ENCODE results near the gene FPR2. TPM values are rescaled to one million over a fixed set of nuclear protein-coding genes. Genes with fewer than 3 reads are reported as not detected.

The FPR2 gene
- total and polyA plus RNA-seq, 2 of the 13 experiments (the other 11 are each of a cell fraction or from before 2014, with no cell fraction given) = not detected

DNA sequence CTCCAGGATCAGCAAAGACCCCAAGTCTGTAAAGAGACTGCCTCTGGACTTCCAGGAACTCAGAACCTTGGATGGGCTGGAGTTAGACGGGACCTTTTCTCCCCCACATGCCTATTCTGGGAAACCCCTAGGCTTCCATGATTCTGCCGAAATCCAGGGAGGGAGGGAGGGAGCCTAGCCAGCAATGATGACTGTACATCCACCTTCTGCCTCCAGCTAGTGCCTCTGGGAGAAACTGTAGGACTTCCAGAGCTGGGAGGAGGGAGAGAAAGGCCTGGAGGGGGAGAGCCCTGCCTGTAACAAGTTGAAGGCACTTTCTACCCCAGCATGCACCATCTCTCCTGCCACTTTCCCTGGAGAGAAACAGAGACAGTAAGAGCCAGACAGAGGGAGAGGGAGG, 31.2 kb upstream of the FPR2 start:
- peaks cover 0 to 13% of the 10 kb centered on the region in 2 experiments for H3K27me3 ChIP-seq (ENCODE audit: control insufficient read depth in 1 of 2, insufficient read depth in 2 of 2, low read length in 2 of 2)
- no peaks in the 10 kb centered on the region for H3K79me2 ChIP-seq (ENCODE audit: insufficient read depth, low read length)
- H3K4me3 ChIP-seq (replicated peaks in 1 of 3; ENCODE audit: insufficient read depth in 1 of 3, low read depth in 2 of 3, low read length in 3 of 3) = no peak overlapping the region
- no peak for DNase-seq (ENCODE audit: low spot score)
- no peak for ATAC-seq
- FAIRE-seq = no peak
- BruUV-seq (replicated peaks) = no TSS peak
- WGBS (ENCODE audit: low lambda C conversion rate) = 14% methylated on average over 1 of the region's 2 CpGs
- H3K36me3 ChIP-seq (replicated peaks in 1 of 2; ENCODE audit: control insufficient read depth in 1 of 2, insufficient read depth in 2 of 2, low read length in 2 of 2) = no peaks in the 10 kb centered on the region
- CTCF ChIA-PET (ENCODE audit: low intra/inter-chr PET ratio, low total read pairs) = no interaction called here
- H3K27ac ChIP-seq (ENCODE audit: extremely low read length, insufficient read depth, low read length) = no peak overlapping the region
- H3K9ac ChIP-seq (ENCODE audit: insufficient read depth, low read depth, low read length) = no peak overlapping the region
- in situ Hi-C loops (cut with HindIII; ENCODE audit: extremely low pct_ligation_motif_present, low pct_unique_long_range_greater_than_20kb) = no loop called here
- intact Hi-C loops (cut with micrococcal nuclease; ENCODE audit: unreplicated experiment) = no loop called here
- POLR2A ChIA-PET = no interaction called here
- H3K9me3 ChIP-seq (ENCODE audit: low read length) = no peaks in the 10 kb centered on the region
- no peak overlapping the region for H2AFZ ChIP-seq (ENCODE audit: low read length)
- TF ChIP-seq, protein P1, sequence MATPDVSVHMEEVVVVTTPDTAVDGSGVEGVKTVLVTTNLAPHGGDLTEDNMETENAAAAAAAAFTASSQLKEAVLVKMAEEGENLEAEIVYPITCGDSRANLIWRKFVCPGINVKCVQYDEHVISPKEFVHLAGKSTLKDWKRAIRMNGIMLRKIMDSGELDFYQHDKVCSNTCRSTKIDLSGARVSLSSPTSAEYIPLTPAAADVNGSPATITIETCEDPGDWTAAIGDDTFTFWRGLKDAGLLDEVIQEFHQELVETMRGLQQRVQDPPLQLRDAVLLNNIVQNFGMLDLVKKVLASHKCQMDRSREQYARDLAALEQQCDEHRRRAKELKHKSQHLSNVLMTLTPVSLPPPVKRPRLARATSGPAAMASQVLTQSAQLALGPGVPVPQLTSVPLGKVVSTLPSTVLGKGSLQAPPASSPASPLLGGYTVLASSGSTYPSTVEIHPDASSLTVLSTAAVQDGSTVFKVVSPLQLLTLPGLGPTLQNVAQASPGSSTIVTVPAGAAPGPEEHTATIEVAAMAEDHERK (CRISPR knock-in tag; IDR thresholded peaks at IDR 0.05; ENCODE audit: low read depth) = no peak
- TF ChIP-seq, protein P2, sequence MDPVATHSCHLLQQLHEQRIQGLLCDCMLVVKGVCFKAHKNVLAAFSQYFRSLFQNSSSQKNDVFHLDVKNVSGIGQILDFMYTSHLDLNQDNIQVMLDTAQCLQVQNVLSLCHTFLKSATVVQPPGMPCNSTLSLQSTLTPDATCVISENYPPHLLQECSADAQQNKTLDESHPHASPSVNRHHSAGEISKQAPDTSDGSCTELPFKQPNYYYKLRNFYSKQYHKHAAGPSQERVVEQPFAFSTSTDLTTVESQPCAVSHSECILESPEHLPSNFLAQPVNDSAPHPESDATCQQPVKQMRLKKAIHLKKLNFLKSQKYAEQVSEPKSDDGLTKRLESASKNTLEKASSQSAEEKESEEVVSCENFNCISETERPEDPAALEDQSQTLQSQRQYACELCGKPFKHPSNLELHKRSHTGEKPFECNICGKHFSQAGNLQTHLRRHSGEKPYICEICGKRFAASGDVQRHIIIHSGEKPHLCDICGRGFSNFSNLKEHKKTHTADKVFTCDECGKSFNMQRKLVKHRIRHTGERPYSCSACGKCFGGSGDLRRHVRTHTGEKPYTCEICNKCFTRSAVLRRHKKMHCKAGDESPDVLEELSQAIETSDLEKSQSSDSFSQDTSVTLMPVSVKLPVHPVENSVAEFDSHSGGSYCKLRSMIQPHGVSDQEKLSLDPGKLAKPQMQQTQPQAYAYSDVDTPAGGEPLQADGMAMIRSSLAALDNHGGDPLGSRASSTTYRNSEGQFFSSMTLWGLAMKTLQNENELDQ (CRISPR knock-in tag; IDR thresholded peaks at IDR 0.05; ENCODE audit: borderline replicate concordance) = no peak
- TF ChIP-seq CREM (IDR thresholded peaks at IDR 0.05) (no peak), CREM (CRISPR knock-in tag; IDR thresholded peaks at IDR 0.05) (no peak), ZNF652 (CRISPR knock-in tag; IDR thresholded peaks at IDR 0.05; ENCODE audit: borderline replicate concordance, low read depth) (no peak)
- no peak overlapping the region for H3K4me2 ChIP-seq (ENCODE audit: low read depth, low read length)
- H4K20me1 ChIP-seq (ENCODE audit: insufficient read depth, low read length) = no peaks in the 10 kb centered on the region
- H3K4me1 ChIP-seq (ENCODE audit: insufficient read depth, low read length) = no peaks in the 10 kb centered on the region

All from HepG2 (cell line).